ENCODE measurements around the gene THUMPD3. TPM values are rescaled to one million over a fixed set of nuclear protein-coding genes. Genes with fewer than 3 reads are reported as not detected.

Gene THUMPD3
- total RNA-seq, 1 experiment from 2014 or later = 58.4 TPM

DNA sequence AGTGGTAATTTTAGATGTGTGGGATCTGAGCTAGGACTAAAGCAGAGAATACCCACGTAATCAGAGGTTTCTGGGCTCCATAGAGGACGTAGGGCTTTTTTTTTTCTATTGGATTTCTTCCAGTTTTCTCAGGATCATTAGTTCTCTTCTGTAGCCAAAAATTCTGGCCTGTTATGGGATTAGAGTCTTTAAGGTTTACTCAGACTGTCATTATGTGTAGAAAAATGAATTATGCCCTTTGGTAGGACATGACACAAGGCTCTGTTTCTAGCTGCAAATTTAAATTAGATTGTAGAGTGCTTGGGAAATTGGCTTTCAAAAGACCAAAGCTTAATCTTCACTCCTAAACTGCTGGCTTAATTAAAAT is 36.5 kb downstream of the THUMPD3 start:
- peaks cover 4% of the 10 kb centered on the region for H3K4me1 ChIP-seq (ENCODE audit: insufficient read depth, low read length)
- no CpG with 5 or more reads among the region's 2 CpGs for whole genome bisulfite sequencing (ENCODE audit: extremely low coverage, insufficient read length, low lambda C conversion rate)
- no peak overlapping the region for H2AK5ac ChIP-seq (ENCODE audit: insufficient read length, low read length)
- H2BK12ac ChIP-seq (ENCODE audit: insufficient read length, low read depth, low read length) = no peak overlapping the region
- DNase-seq = no peak
- H3K9me3 ChIP-seq (ENCODE audit: control insufficient read depth, low read depth, low read length) = no peaks in the 10 kb centered on the region
- no peak overlapping the region for H3K14ac ChIP-seq (ENCODE audit: insufficient read depth, low read length)
- H3K36me3 Mint-ChIP-seq (ENCODE audit: insufficient read depth in 1 of 3, low read depth in 3 of 3) = peaks cover 25 to 29% (median 25%) of the 10 kb centered on the region in 3 experiments
- H4K8ac ChIP-seq (replicated peaks; ENCODE audit: insufficient read length, low read depth, low read length) = no peak overlapping the region
- H3K4ac ChIP-seq (ENCODE audit: low read depth, low read length) = no peak overlapping the region
- H3K4me3 Mint-ChIP-seq = peak overlapping the region; percentile 99
- H3K27ac Mint-ChIP-seq = peak overlapping the region; percentile 87 to 99 (median 98)
- H2BK5ac ChIP-seq (ENCODE audit: insufficient read length, low read length) = no peak overlapping the region
- no peak overlapping the region for H2AFZ ChIP-seq (ENCODE audit: low read length)
- H2BK15ac ChIP-seq (ENCODE audit: low read depth, low read length) = no peak overlapping the region
- no peak overlapping the region for H2BK120ac ChIP-seq (ENCODE audit: low read depth, low read length, poor library complexity, severe bottlenecking)
- no peak overlapping the region for H4K5ac ChIP-seq (ENCODE audit: insufficient read length, low read depth, low read length)
- H2BK20ac ChIP-seq (ENCODE audit: low read depth, low read length, poor library complexity, severe bottlenecking) = no peak overlapping the region
- peak overlapping the region; percentile 97 for H3K9ac ChIP-seq (ENCODE audit: extremely low read depth, insufficient read length, low read length)
- no peaks in the 10 kb centered on the region for H3K27me3 Mint-ChIP-seq (ENCODE audit: low read depth)
- peaks cover 16% of the 10 kb centered on the region for H3K23me2 ChIP-seq (ENCODE audit: insufficient read length, low read depth, low read length, poor library complexity, severe bottlenecking)
- TF ChIP-seq, protein P1, sequence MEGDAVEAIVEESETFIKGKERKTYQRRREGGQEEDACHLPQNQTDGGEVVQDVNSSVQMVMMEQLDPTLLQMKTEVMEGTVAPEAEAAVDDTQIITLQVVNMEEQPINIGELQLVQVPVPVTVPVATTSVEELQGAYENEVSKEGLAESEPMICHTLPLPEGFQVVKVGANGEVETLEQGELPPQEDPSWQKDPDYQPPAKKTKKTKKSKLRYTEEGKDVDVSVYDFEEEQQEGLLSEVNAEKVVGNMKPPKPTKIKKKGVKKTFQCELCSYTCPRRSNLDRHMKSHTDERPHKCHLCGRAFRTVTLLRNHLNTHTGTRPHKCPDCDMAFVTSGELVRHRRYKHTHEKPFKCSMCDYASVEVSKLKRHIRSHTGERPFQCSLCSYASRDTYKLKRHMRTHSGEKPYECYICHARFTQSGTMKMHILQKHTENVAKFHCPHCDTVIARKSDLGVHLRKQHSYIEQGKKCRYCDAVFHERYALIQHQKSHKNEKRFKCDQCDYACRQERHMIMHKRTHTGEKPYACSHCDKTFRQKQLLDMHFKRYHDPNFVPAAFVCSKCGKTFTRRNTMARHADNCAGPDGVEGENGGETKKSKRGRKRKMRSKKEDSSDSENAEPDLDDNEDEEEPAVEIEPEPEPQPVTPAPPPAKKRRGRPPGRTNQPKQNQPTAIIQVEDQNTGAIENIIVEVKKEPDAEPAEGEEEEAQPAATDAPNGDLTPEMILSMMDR (conservative IDR thresholded peaks at IDR 0.05) = no peak
- H3K79me1 ChIP-seq (ENCODE audit: insufficient read depth, low read depth, low read length, poor library complexity, severe bottlenecking) = no peaks in the 10 kb centered on the region
- no peak overlapping the region for H3T11ph ChIP-seq (ENCODE audit: low read length)
- no peak overlapping the region for H3K27ac ChIP-seq (ENCODE audit: insufficient read length, low read depth, low read length)
- no peak overlapping the region for H3K56ac ChIP-seq (ENCODE audit: insufficient read length, low read depth, low read length)
- peaks cover 2% of the 10 kb centered on the region for H4K20me1 ChIP-seq (ENCODE audit: control insufficient read depth, insufficient read depth, insufficient read length)
- H3K79me2 ChIP-seq (ENCODE audit: insufficient read depth, low read length) = peaks cover 67% of the 10 kb centered on the region
- H3K4me2 ChIP-seq (ENCODE audit: insufficient read depth, insufficient read length, low read length) = peak overlapping the region; percentile 97
- H3K23ac ChIP-seq (ENCODE audit: insufficient read length, low read depth, low read length) = no peak overlapping the region
- no peaks in the 10 kb centered on the region; a peak in 1 of 5 replicates for H3K9me3 Mint-ChIP-seq
- H3K4me1 Mint-ChIP-seq = peaks cover 65 to 69% of the 10 kb centered on the region in 2 experiments
- H4K91ac ChIP-seq (ENCODE audit: insufficient read length, low read depth, low read length) = no peak overlapping the region
- H3K27me3 ChIP-seq (ENCODE audit: insufficient read depth, low read length) = no peaks in the 10 kb centered on the region
- H3K18ac ChIP-seq (ENCODE audit: insufficient read length, low read depth, low read length) = no peak overlapping the region
